ENCODE results near the gene SFXN4.
"Not testable (repeated sequence)": the region's sequence is repeated elsewhere in the genome, so short reads cannot be mapped to it uniquely, and the experiment has no call there.

SFXN4 gene

DNA sequence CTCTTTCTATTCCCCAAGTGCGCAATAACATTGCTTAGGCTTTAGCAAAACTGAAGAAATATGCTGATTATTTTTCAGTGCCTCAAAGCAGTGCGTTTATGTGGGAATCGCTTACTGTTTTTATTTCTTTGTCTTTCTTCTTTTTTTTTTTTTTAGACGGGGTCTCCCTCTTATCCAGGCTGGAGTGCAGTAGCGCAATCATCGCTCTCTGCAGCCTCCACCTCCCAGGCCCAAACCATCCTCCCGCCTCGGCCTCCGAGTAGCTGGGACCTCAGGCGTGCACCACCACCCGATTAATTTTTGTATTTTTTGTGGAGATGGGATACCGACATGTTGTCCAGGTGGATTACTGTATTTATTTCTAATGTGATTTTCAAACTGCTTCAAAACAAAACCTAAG lies 60.4 kb downstream of the SFXN4 start:
- DNase-seq: no peak

DNA sequence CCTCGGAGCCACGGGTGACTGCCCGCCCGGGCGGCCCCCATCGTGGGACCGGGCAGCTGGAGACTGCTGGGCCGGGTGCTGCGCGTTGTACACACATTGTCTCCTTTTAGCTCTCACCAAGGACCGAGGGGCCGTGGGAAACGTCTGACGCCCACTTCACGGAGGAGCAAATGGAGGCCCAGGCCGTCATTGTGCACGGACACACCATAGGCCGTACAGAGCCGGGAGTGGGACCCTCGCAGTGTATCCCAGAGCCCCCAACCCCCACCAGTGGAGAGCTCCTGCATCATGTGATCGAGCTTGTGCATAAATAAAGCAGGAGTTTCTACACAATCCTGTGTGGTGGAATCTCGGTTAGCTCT lies 60.9 kb downstream of the SFXN4 start:
- no peak for DNase-seq

DNA sequence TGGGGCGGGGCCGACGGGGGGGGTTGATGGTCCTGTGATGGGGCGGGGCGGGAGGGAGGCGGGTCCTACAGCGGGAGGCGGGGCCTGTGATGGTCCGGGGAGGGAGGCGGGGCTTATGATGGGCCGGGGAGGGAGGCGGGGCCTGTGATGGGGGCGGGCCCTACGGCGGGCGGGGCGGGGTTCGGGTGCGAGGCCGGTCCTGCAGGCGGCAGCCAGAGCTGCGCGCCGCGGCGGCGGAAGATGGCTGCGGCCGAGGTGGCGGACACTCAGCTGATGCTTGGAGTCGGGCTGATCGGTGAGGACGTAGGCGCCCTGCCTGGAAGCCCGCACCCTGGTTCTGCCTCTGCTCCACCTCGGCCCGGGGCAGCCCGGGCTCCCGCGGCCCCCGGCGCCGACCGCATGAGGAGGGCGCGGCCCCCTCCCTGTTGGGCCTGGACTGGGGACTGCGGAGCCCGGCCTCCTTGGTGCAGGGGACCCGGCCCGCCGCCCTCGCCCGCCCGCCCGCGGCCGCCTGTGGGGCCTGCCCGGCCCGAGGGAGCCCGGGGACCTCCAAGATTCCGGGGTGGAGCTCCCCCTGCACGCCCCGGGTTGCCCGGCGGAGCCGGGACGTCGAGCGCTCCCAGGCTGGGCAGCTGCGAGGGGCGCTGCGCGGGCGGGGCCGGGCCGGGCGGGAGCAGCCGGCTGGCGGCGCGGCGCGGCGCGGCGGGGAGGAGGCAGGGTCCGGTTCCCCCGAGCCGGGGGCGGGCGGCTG lies 61.4 kb downstream of the SFXN4 start, which contains the start of gene DENND10:
Gene DENND10 (plus strand): TSS at position 211 of the 751 bp plus-strand sequence. CDS start 30 bp downstream, at position 241.
- DNase-seq: peak; percentile 36 to 51

DNA sequence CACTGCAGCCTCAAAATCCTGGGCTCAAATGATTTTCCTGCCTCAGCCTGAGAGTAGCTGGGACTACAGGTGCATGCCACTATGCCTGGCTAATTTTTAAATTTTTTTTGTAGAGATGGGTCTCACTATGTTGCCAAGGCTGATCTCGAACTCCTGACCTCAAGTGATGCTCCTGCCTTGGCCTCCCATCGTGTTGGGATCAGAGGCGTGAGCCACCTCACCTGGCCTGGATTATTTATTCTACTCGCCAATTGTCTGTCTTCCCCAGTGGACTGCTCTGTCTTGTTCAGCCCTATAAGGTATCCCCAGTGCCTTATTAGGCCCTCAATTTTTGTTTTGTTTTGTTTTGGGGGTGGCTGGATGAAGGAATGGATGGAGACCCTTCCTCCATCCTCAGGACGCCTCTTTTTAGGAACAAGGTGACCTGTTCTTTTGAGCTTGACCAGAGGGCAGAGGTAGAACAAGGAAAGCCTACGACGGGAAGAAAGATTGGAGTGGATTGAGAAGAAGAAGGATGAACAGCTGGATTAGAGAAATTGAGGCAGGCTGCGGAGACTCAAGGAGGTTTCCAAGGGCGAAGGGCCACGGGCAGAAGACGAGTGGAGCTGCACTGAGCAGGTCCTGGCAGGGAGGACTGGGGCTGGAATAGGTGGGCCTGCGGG lies 62.1 kb downstream of the SFXN4 start:
- no peak for DNase-seq

DNA sequence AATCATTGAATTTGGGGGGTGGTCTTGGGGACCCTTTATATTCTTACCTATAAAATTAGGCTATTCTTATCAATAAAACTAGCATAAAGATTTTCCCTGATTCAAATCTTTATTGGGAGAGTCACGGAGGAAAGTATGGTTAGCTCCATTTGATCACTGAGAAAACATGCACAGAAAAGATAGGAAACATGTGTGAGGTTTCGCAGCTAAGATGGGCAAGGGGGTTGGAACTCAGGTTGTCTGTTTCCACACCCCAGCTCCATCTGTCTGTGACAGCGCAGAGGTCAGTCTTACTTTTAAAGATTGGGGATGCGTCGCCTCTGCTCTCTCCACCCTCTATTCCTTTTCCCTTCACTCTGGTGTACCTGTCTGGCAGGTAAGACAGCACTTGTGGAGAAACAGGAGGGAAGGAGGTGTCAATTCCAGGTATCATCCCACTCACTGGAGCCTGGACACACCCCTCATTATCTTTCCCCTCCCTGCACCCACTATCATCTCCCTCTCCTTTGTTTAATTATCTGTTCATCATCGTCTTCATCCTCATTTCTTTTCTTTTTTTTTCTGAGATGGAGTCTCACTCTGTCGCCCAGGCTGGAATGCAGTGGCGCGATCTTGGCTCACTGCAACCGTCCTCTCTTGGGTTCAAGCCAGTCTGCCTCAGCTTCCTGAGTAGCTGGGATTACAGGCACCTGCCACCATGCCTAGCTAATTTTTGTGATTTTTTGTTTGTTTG lies 64.0 kb downstream of the SFXN4 start:
- no peak for DNase-seq

DNA sequence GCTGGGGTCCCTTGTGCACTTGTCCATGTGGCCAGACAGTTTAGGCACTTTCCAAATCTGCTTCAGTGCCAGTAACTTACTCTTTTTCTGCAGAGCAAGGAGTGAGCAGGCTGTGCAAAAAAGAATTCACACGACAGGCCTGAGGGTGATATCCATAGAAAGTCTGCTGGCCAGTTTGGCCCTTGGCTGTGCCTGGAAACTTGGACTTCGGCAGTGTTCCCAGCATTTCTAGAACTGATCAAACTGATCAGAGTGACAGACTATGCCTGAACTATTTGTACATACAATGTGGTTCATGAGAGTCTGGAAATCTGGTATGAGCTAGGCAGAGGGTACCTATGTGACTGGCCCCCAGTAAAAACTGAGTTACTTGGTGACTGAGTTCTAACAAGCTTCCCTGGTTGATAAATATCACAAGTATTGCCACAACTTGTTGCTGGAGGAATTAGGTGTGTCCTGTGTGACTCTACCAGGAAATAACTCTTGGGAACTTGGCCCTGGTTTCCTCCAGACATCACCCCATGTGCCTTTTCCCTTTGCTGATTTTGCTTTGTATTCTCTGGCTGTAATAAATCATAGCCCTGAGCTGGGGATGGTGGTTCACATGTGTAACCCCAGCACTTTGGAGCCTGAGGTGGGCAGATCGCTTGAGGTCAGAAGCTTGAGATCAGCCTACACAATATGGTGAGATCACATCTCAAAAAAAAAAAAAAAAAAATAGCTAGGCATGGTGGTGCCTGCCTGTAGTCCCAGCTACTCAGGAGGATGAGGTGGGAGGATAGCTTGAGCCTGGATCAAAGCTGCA lies 64.9 kb downstream of the SFXN4 start:
- DNase-seq: no peak

DNA sequence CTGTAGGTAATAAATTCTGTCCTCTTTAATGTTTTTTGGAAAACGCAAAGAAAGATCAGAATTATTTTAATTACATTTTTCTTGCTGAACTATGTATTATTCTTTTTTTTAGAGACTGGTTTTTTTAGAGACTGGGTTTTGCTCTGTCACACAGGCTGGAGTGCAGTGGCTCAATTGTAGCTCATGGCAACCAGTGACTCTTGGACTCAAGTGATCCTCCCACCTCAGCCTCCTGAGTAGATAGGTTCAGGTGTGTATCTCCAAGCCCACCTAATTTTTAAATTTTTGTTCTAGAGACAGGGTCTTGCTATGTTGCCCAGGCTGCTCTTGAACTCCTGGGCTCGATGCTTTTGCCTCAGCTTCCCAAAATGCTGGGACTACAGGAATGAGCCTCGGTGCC lies 66.9 kb downstream of the SFXN4 start:
- DNase-seq: no peak

DNA sequence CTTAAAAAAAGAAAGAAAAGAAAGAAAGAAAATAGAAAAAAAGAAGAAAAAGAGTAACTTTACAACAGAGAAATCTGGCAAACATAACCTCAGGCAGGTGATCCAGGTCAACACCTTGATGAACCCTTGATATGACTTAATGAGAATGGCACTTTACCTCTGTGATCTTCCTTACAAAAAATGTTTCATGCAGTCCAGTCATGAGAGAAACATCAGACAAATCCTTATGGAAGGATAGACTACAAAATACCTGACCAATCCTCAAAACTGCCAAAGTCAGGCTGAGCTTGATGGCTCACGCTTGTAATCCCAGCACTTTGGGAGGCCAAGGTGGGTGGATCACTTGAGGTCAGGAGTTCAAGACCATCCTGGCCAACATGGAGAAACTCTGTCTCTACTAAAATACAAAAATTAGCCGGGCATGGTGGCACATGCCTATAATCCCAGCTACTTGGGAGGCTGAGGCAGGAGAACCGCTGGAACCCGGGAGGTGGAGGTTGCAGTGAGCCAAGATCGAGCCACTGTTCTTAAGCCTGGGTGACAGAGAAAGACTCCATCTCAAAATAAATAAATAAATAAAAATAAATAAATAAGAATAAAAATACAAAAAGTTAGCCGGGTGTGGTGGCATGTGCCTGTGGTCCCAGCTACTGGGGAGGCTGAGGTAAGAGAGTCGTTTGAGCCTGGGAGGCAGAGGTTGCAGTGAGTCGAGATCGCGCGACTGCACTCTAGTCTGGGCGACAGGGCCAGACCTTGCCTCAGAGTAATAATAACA lies 68.7 kb downstream of the SFXN4 start:
- DNase-seq: not testable (repeated sequence)

DNA sequence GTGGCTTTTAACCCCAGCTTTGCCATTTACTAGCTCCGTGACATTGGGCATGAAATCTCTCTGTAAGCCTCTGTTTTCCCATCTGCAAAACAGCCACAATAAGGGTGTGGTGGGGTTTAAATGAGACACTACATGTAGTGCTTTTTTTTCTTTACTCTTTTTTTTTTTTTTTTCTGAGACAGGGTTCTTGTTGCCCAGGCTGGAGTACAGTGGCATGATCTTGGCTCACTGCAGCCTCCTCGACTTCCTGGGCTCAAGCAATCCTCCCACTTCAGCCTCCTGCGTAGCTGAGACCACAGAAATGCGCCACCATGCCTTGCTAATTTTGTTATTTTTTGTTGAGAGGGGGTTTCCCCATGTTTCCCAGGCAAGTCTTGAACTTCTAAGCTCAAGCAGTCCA lies 69.9 kb downstream of the SFXN4 start:
- no peak for DNase-seq

DNA sequence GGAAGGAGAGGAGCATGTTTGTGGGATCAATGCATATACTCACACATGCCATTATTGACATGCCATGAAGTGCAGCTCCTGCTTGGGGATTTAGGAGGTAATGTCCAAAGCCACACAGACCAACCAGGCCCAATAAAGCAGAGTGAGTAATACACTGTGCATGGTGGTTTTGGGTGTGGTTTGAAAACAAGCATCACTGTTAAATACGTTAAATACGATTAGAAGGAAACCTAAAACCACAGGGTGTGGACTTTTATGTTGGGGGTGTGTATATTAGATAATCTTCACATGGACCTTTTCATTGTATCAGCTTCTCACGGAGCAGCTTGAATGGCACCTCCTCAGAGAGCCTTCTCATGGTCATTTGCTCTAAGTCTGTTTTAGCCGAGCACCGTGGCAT lies 74.5 kb downstream of the SFXN4 start:
- no peak for DNase-seq

All from AML-193 (cell line).